Measurements from ENCODE around the gene GALNT10.

GALNT10 gene

DNA sequence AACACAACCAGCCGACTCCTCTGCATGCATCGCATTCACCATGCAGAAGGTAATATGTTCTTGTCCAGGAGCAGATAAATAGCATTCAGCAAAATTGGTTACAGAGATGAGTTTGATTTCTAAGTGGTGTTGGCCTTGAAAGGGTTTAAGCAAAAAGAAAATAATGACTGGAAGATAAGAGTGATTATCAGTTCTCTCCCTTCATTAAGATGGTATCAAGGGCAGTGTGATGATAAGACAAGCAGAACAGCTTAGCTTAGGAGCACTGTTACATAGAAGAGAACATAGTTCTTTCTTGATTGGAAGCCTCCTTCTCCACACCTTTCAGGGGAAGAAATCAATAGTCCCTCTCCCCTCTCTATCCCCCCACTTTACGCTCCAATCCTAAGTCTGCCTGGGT, 121.5 kb downstream of the GALNT10 start:
- TF ChIP-seq, protein P1, sequence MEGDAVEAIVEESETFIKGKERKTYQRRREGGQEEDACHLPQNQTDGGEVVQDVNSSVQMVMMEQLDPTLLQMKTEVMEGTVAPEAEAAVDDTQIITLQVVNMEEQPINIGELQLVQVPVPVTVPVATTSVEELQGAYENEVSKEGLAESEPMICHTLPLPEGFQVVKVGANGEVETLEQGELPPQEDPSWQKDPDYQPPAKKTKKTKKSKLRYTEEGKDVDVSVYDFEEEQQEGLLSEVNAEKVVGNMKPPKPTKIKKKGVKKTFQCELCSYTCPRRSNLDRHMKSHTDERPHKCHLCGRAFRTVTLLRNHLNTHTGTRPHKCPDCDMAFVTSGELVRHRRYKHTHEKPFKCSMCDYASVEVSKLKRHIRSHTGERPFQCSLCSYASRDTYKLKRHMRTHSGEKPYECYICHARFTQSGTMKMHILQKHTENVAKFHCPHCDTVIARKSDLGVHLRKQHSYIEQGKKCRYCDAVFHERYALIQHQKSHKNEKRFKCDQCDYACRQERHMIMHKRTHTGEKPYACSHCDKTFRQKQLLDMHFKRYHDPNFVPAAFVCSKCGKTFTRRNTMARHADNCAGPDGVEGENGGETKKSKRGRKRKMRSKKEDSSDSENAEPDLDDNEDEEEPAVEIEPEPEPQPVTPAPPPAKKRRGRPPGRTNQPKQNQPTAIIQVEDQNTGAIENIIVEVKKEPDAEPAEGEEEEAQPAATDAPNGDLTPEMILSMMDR (IDR thresholded peaks at IDR 0.05; ENCODE audit: borderline replicate concordance, insufficient read depth, low read depth, low read length), result no peak
- no peak overlapping the region for H3K4me3 ChIP-seq (ENCODE audit: low read depth, low read length)

DNA sequence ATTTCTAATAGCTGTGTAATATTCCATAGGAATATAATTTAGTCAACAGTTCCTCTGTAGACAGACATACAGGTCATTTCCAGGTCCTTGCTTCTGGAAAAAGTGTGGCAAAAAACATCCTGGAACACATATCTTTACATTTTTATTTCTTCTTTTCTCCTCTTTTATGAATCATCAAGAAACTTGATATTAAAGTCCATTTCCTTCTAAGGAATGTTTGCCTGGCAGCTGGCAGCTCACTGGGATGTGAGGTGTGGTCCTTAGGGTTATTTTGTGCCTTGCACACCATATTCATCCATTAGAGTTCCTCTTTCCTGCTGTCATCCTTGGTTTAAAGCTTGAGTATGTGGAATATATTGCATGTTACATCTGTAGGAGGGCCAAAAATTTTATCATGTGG, 122.0 kb downstream of the GALNT10 start:
- H3K4me3 ChIP-seq (ENCODE audit: low read depth, low read length), result no peak overlapping the region
- TF ChIP-seq, protein P1 (IDR thresholded peaks at IDR 0.05; ENCODE audit: borderline replicate concordance, insufficient read depth, low read depth, low read length), result no peak

DNA sequence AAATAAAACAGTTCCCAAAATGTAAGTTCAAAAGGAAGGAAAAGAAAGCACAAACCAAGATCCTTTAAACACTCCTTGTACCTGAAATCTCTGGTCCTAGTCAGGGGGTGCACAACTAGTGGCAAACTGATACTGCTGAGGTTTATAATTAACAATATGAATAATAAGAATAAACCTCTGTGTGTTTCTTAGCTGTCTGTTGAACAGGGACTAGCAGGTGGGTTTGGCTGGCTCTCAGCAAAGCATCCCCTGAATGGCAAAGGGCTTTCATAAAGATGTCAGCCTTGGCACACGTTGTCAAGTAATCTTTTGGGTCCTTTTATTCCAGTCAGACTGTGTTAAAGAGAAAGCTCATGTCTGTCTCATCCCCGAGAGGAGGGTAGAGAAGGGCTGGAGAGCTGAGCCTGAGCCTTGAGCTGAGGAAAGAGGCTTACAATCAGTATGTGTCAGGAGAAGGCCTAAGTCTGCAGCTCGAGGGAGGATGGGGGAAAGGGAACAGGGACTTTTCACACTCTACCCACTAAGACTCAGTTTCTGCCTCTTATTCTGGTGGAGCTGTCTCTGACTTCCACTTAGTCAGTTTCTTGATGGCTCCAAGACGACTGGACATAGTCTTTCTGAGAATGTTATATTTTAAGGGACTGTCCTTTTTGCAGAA, 123.0 kb downstream of the GALNT10 start:
- TF ChIP-seq, protein P1 (IDR thresholded peaks at IDR 0.05; ENCODE audit: borderline replicate concordance, insufficient read depth, low read depth, low read length), result no peak
- H3K4me3 ChIP-seq (ENCODE audit: low read depth, low read length), result no peak overlapping the region

DNA sequence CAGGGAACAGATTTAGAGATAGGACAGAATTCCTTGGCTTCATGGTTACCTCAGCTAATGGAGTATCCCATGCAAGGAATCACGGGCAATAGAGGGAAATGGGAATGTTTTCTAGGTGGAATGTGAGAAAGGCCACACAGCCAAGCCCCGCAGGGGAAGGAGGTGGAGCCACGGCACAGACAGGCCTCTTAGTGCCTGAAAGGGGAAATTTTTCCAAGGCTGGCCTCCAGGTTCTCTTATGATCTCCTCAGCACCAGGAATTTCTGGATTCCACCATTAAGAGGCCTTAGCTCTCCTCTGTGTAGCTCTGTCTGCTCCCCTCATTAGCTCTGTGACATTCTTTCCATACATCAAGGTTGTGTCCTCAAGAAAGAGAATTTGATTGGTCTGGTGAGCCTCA, 124.7 kb downstream of the GALNT10 start:
- TF ChIP-seq, protein P1 (IDR thresholded peaks at IDR 0.05; ENCODE audit: borderline replicate concordance, insufficient read depth, low read depth, low read length), result no peak
- no peak overlapping the region for H3K4me3 ChIP-seq (ENCODE audit: low read depth, low read length)

DNA sequence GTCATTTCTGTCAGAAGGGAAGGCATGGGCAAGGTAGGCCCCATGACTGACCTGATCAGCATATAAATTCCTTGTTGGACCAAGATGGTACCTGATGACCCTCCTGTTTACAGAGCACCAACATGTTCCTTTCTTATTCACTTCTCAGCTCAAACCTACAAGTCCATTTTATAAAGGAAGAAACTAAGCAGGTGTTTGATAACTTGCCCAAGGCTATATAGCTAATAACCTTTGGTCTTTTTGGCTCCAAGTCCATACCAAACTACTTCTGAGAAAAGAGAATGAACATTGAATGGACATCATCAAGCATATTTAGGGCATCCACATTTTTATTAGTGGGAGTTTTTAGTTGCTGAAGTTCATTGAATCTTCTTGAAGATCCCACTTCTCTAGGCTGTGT, 125.2 kb downstream of the GALNT10 start:
- TF ChIP-seq, protein P1 (IDR thresholded peaks at IDR 0.05; ENCODE audit: borderline replicate concordance, insufficient read depth, low read depth, low read length), result no peak
- H3K4me3 ChIP-seq (ENCODE audit: low read depth, low read length), result no peak overlapping the region

DNA sequence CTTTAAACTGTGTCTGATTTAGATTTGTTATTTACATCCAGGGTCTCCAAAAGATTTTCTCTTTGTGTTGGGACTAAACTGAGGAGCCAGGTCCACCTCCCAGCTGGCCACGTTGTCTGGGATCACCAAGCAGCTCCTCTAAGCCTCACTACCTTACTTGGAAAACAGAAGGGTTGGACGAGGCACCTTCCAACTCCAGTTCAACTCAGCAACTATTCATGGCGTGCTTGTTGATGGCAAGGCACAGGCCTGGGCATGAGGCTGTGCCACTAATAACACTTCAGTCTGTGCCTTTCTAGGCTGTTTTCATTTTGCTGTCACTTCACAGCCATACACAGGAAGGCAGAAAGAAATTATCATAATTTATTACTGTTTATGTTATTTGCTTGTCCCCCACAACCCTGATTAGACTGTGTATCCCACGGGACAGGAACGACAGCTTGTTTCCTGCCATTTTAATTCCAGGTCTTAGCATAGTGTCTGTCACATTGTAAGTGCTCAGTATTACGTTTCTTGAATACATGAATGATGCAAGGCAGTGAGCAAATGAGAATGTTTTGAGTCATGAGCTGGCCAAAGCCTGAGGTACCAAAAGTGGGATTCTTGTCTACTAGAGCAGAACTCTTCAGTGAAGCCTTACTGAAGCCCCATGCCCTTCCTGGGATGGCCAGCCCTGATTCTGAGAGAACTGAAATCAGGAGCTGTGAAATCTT, 125.8 kb downstream of the GALNT10 start:
- no peak overlapping the region for H3K4me3 ChIP-seq (ENCODE audit: low read depth, low read length)
- TF ChIP-seq, protein P1 (IDR thresholded peaks at IDR 0.05; ENCODE audit: borderline replicate concordance, insufficient read depth, low read depth, low read length), result no peak

DNA sequence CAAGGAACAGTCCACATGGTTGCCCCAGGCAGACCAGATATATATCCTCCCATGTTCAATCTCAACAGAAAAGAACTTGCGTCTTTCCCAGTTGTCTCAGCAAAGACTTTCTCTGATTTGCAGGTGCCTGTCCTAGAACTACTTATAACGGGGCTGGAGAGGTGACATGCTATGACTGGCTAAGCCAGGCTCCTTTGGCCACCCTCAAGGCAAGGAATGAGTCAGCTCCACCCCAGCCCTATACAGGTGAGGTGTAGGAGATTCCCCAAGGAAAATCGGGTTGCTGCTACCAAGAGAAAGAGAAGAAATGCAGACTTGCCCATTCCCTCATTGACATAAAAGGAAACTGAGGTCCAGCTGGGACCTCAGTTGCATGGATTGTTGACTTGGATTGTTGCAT, 127.4 kb downstream of the GALNT10 start:
- no peak overlapping the region for H3K4me3 ChIP-seq (ENCODE audit: low read depth, low read length)
- TF ChIP-seq, protein P1 (IDR thresholded peaks at IDR 0.05; ENCODE audit: borderline replicate concordance, insufficient read depth, low read depth, low read length), result no peak

Measured in GM12875 (cell line).